ENCODE results near the gene SLAIN1. TPM values are rescaled to one million over a fixed set of nuclear protein-coding genes. Genes with fewer than 3 reads are reported as not detected.

Gene SLAIN1
- polyA plus RNA-seq, 1 experiment: 0.06 TPM

GRCh38 chr13:77715233-77715891, 17.9 kb downstream of the SLAIN1 start:
- H3K4me3 ChIP-seq (ENCODE audit: low read depth, low read length): no peak overlapping the region
- POLR2A ChIA-PET: no interaction called here
- DNase-seq (ENCODE audit: low read depth): no peak
- H3K27me3 ChIP-seq (ENCODE audit: control insufficient read depth, insufficient read depth, low read length): no peaks in the 10 kb centered on the region
- TF ChIP-seq, protein P1, sequence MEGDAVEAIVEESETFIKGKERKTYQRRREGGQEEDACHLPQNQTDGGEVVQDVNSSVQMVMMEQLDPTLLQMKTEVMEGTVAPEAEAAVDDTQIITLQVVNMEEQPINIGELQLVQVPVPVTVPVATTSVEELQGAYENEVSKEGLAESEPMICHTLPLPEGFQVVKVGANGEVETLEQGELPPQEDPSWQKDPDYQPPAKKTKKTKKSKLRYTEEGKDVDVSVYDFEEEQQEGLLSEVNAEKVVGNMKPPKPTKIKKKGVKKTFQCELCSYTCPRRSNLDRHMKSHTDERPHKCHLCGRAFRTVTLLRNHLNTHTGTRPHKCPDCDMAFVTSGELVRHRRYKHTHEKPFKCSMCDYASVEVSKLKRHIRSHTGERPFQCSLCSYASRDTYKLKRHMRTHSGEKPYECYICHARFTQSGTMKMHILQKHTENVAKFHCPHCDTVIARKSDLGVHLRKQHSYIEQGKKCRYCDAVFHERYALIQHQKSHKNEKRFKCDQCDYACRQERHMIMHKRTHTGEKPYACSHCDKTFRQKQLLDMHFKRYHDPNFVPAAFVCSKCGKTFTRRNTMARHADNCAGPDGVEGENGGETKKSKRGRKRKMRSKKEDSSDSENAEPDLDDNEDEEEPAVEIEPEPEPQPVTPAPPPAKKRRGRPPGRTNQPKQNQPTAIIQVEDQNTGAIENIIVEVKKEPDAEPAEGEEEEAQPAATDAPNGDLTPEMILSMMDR (IDR thresholded peaks at IDR 0.05; ENCODE audit: insufficient read depth, low read depth, low read length): no peak
- no peaks in the 10 kb centered on the region for H3K36me3 ChIP-seq (ENCODE audit: control insufficient read depth, insufficient read depth, low read length)
- CTCF ChIA-PET: no interaction called here

GRCh38 chr13:77716692-77717091, 19.2 kb downstream of the SLAIN1 start:
- Histone ChIP-seq H3K4me3 (ENCODE audit: low read depth, low read length) (no peak overlapping the region), H3K36me3 (ENCODE audit: control insufficient read depth, insufficient read depth, low read length) (no peaks in the 10 kb centered on the region), H3K27me3 (ENCODE audit: control insufficient read depth, insufficient read depth, low read length) (no peaks in the 10 kb centered on the region)
- ChIA-PET POLR2A (no interaction called here), CTCF (no interaction called here)
- no peak for DNase-seq (ENCODE audit: low read depth)
- TF ChIP-seq, protein P1 (IDR thresholded peaks at IDR 0.05; ENCODE audit: insufficient read depth, low read depth, low read length): no peak

DNA sequence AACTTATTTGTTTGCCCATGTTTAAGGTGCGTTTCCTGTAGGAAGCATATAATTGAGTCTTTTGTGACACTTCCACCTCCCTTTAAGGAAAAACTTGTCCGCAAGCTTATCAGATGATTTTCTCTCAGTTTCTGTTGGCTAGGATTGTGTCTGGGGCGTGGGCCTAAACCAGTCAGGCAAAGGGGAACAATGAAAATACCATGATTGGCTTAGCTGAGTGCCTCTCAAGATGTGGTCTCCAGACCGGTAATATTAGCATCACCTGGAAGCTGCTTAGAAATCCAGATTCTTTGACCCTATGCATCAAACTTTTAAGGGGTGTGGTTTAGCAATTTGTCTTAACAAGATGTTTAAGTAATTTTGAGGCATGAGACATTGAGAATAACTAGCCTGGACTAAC, 20.0 kb downstream of the SLAIN1 start:
- ChIA-PET CTCF (no interaction called here), POLR2A (no interaction called here)
- no peak overlapping the region for H3K4me3 ChIP-seq (ENCODE audit: low read depth, low read length)
- H3K36me3 ChIP-seq (ENCODE audit: control insufficient read depth, insufficient read depth, low read length): no peaks in the 10 kb centered on the region
- no peak for DNase-seq (ENCODE audit: low read depth)
- TF ChIP-seq, protein P1 (IDR thresholded peaks at IDR 0.05; ENCODE audit: insufficient read depth, low read depth, low read length): no peak
- H3K27me3 ChIP-seq (ENCODE audit: control insufficient read depth, insufficient read depth, low read length): no peaks in the 10 kb centered on the region

GRCh38 chr13:77719128-77719527, 21.6 kb downstream of the SLAIN1 start:
- no peaks in the 10 kb centered on the region for H3K36me3 ChIP-seq (ENCODE audit: control insufficient read depth, insufficient read depth, low read length)
- no peaks in the 10 kb centered on the region for H3K27me3 ChIP-seq (ENCODE audit: control insufficient read depth, insufficient read depth, low read length)
- no peak for DNase-seq (ENCODE audit: low read depth)
- no peak overlapping the region for H3K4me3 ChIP-seq (ENCODE audit: low read depth, low read length)
- TF ChIP-seq, protein P1 (IDR thresholded peaks at IDR 0.05; ENCODE audit: insufficient read depth, low read depth, low read length): no peak
- POLR2A ChIA-PET: no interaction called here
- CTCF ChIA-PET: interaction anchor here (0.7 kb wide), 1 partner anchor 16 kb away, joined by 3 read pairs; no protein-coding TSS in a partner anchor

DNA sequence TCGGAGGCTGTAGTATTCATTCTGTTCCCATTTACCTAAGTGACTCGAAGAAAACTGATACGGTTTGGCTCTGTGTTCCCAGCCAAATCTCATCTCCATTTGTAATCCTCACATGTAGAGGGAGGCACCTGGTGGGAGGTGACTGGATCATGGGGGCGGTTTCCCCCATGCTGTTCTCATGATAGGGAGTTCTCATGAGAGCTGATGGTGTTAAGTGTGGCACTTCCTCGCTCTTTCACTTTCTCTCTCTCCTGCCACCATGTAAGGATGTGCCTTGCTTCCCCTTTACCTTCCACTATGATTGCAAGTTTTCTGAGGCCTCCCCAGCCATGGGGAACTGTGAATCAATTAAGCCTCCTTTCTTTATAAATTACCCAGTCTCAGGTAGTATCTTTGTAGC, 23.5 kb downstream of the SLAIN1 start:
- no peak overlapping the region for H3K4me3 ChIP-seq (ENCODE audit: low read depth, low read length)
- ChIA-PET POLR2A (no interaction called here), CTCF (no interaction called here)
- H3K27me3 ChIP-seq (ENCODE audit: control insufficient read depth, insufficient read depth, low read length): no peaks in the 10 kb centered on the region
- DNase-seq (ENCODE audit: low read depth): no peak
- H3K36me3 ChIP-seq (ENCODE audit: control insufficient read depth, insufficient read depth, low read length): no peaks in the 10 kb centered on the region
- TF ChIP-seq, protein P1 (IDR thresholded peaks at IDR 0.05; ENCODE audit: insufficient read depth, low read depth, low read length): no peak
